GM12878 (cell line): ENCODE measurements around the gene TBCA. TPM values are rescaled to one million over a fixed set of nuclear protein-coding genes. Genes with fewer than 3 reads are reported as not detected.

ENCODE experiments used
- ATAC-seq: fragments of 200-7000 bp; cut with Tn5 transposase; 3 replicates; pipeline ENCODE4 v1.9.1; 2020; ENCODE audit warnings: mild to moderate bottlenecking, moderate library complexity
- BruUV-seq: library from RNA; stranded (reverse); fragments of 400-500 nt; replicated peaks from 2 replicates; lab custom pipeline; 2021; lab: Mats Ljungman, UMichigan
- CTCF ChIA-PET: fragments of 300-600 bp; sonication (Branson Sonifier 250); formaldehyde crosslinking; extraction: SDS; loops from one replicate; lab custom pipeline; 2021; ENCODE audit warnings: inconsistent platforms; lab: Yijun Ruan, JAX
- POLR2A ChIA-PET: fragments of 350-600 bp; formaldehyde crosslinking; extraction: SDS; loops from one replicate; lab custom pipeline; 2021; ENCODE audit warnings: inconsistent platforms; lab: Charles Lee
- RAD21 ChIA-PET: fragments of 300-600 bp; sonication (Branson Sonifier 250); formaldehyde crosslinking; loops from one replicate; lab custom pipeline; 2023; ENCODE audit warnings: antibody characterized with exemption; ENCODE audit not compliant: unreplicated experiment; lab: Charles Lee
- SMC1A ChIA-PET: fragments of 300-600 bp; sonication (Branson Sonifier 250); formaldehyde crosslinking; loops from one replicate; lab custom pipeline; 2023; ENCODE audit not compliant: unreplicated experiment, uncharacterized antibody; lab: Charles Lee
- DNase-seq: peaks from one replicate; pipeline ENCODE4 v3.0.0-alpha.2; 2011; ENCODE audit warnings: low read depth, low spot score
- FAIRE-seq: peaks from 3 replicates; lab custom pipeline; 2011; peaks lifted over from hg19 to GRCh38; lab: Jason Lieb, UNC
- H2AFZ ChIP-seq: 2 replicates; pipeline ENCODE4 v1.6.0; 2011; ENCODE audit warnings: low read depth, low read length, control low read depth; ENCODE audit not compliant: control insufficient read depth
- H3K27ac ChIP-seq: 2 replicates; pipeline ENCODE4 v1.5.1; 2011; ENCODE audit warnings: control low read depth; ENCODE audit not compliant: control insufficient read depth, insufficient read depth
- H3K27me3 ChIP-seq, 2 experiments: replicated peaks in 1 of 2; 2 replicates each; pipeline versions ENCODE4 v1.6.0 to v1.6.1; 2011; ENCODE audit warnings: low read length in 1 of 2; ENCODE audit not compliant: control insufficient read depth in 2 of 2, insufficient read depth in 2 of 2
- H3K36me3 ChIP-seq, 2 experiments: 2 replicates each; pipeline ENCODE4 v1.5.1; 2011; ENCODE audit warnings: low read length in 1 of 2; ENCODE audit not compliant: control insufficient read depth in 2 of 2, insufficient read depth in 2 of 2
- H3K4me1 ChIP-seq: 2 replicates; pipeline ENCODE4 v1.6.1; 2011; ENCODE audit warnings: mild to moderate bottlenecking, low read length, moderate library complexity, mixed read lengths; ENCODE audit not compliant: control insufficient read depth, insufficient read depth
- H3K4me2 ChIP-seq: 2 replicates; pipeline ENCODE4 v1.6.0; 2011; ENCODE audit warnings: control low read depth; ENCODE audit not compliant: control insufficient read depth, insufficient read depth
- H3K4me3 ChIP-seq: fragments of 200-600 bp; sonication (generic); 2 replicates; pipeline ENCODE4 v1.5.1; 2016
- H3K79me2 ChIP-seq: 2 replicates; pipeline ENCODE4 v1.6.0; 2011; ENCODE audit warnings: low read length; ENCODE audit not compliant: control insufficient read depth, insufficient read depth
- H3K9ac ChIP-seq: 2 replicates; pipeline ENCODE4 v1.8.0; 2011; ENCODE audit warnings: low read length, control low read depth, mixed read lengths; ENCODE audit not compliant: control insufficient read depth, insufficient read depth
- H3K9me3 ChIP-seq: replicated peaks from 3 replicates; pipeline ENCODE4 v1.5.1; 2011; ENCODE audit warnings: mild to moderate bottlenecking, low read length; ENCODE audit not compliant: control insufficient read depth, insufficient read depth
- H4K20me1 ChIP-seq: 2 replicates; pipeline ENCODE4 v1.6.0; 2011; ENCODE audit not compliant: control insufficient read depth, insufficient read depth
- BCL3 ChIP-seq: IDR thresholded peaks from 2 replicates; pipeline ENCODE4 v1.6.1; 2011; ENCODE audit warnings: borderline replicate concordance, low read depth, mild to moderate bottlenecking, moderate library complexity, low read length; ENCODE audit not compliant: insufficient read depth, poor library complexity, severe bottlenecking
- EP300 ChIP-seq, 2 experiments: fragments of 150-350 bp in 1 of 2; IDR thresholded peaks; 2 replicates each; pipeline ENCODE4 v1.6.1; 2011 to 2012; ENCODE audit warnings: low read depth in 2 of 2, low read length in 2 of 2, borderline replicate concordance in 1 of 2, improper control_type of control experiment in 1 of 2, inconsistent platforms in 1 of 2; ENCODE audit not compliant: control insufficient read depth in 1 of 2
- NFIC ChIP-seq: IDR thresholded peaks from 2 replicates; pipeline ENCODE4 v1.6.1; 2012; ENCODE audit warnings: low read depth, mild to moderate bottlenecking, inconsistent platforms, low read length, moderate library complexity
- NKRF ChIP-seq: fragments of 450-650 bp; conservative IDR thresholded peaks from 2 replicates; pipeline ENCODE4 v1.6.1; 2017; ENCODE audit warnings: mild to moderate bottlenecking, moderate library complexity
- PRDM15 ChIP-seq: fragments of 450-650 bp; formaldehyde crosslinking; IDR thresholded peaks from 2 replicates; pipeline ENCODE4 v1.4.0; 2020; ENCODE audit warnings: mild to moderate bottlenecking, moderate library complexity
- RAD21 ChIP-seq: IDR thresholded peaks from 2 replicates; pipeline ENCODE4 v1.6.1; 2011; ENCODE audit warnings: mild to moderate bottlenecking, low read depth, low read length, moderate library complexity; ENCODE audit not compliant: insufficient read depth
- SPI1 ChIP-seq: IDR thresholded peaks from 2 replicates; pipeline ENCODE4 v1.6.1; 2011; ENCODE audit warnings: low read depth, mild to moderate bottlenecking, low read length, moderate library complexity, borderline replicate concordance; ENCODE audit not compliant: insufficient read depth
- SREBF2 ChIP-seq: IDR thresholded peaks from 2 replicates; pipeline ENCODE4 v1.6.1; 2012; ENCODE audit warnings: mild to moderate bottlenecking, low read length
- WRNIP1 ChIP-seq: IDR thresholded peaks from 2 replicates; pipeline ENCODE4 v1.6.1; 2011; ENCODE audit warnings: low read depth, low read length, improper control_type of control experiment, borderline replicate concordance
- ZNF217 ChIP-seq: fragments of 450-650 bp; IDR thresholded peaks from 2 replicates; pipeline ENCODE4 v1.6.1; 2017; ENCODE audit warnings: antibody characterized with exemption, mild to moderate bottlenecking
- ZNF274 ChIP-seq: IDR thresholded peaks from one replicate; pipeline ENCODE4 v1.8.0; 2011; ENCODE audit not compliant: insufficient read length, insufficient read depth
- ZNF687 ChIP-seq: fragments of 450-650 bp; IDR thresholded peaks from 2 replicates; pipeline ENCODE4 v1.6.1; 2017; ENCODE audit warnings: mild to moderate bottlenecking, moderate library complexity
- WGBS: methylation state at CpG from one replicate; pipeline ENCODE4 v1.1.6; 2016; ENCODE audit warnings: low lambda C conversion rate; ENCODE audit not compliant: insufficient replicate concordance, insufficient coverage; ENCODE audit errors: missing lambda C conversion rate; 5-methylcytosine and 5-hydroxymethylcytosine counted together
- in situ Hi-C: fragments of 300-500 bp; cut with MboI; formaldehyde crosslinking; loops from 9 replicates; pipeline ENCODE4 v1.14.3; 2018; ENCODE audit warnings: mixed read lengths
- intact Hi-C: fragments of 100-400 bp; cut with micrococcal nuclease; formaldehyde crosslinking; loops from one replicate; pipeline ENCODE4 v1.14.2; 2022; ENCODE audit not compliant: unreplicated experiment
- polyA plus RNA-seq, 11 experiments: library from polyadenylated mRNA; depleted of rRNA in 4 of 11; unstranded in 6 of 11; stranded (reverse) in 5 of 11; fragments of >200 nt; fragmentation: Nextera tagmentation in 4 of 11; fragmentation: Illumina TruSeq in 1 of 11; extraction: Ambion mirVana in 4 of 11; extraction: Trizol in 1 of 11; gene quantifications; 1 replicate in 1 of 11; 2 replicates in 10 of 11; pipeline versions ENCODE4 v1.2.1 to v1.2.3, GENCODE V29; 2011 to 2016; ENCODE audit warnings: inconsistent platforms in 2 of 11, missing spikeins in 2 of 11, low read depth in 1 of 11
- total RNA-seq, 4 experiments: library from RNA; depleted of rRNA in 3 of 4; stranded (reverse); fragments of >200 nt in 3 of 4; fragmentation: Illumina TruSeq in 1 of 4; extraction: Trizol in 1 of 4; gene quantifications; 2 replicates each; pipeline versions ENCODE4 v1.2.1 to v1.2.3, GENCODE V29; 2013 to 2021

The TBCA gene
- total and polyA plus RNA-seq, 10 of the 15 experiments (the other 5 are each of a cell fraction or from before 2014, with no cell fraction given) = 86.3 to 647 (median 294) TPM

GRCh38 chr5:77816686-77817085 lies 40.5 kb upstream of the TBCA start:
- ATAC-seq (no peak), FAIRE-seq (no peak), DNase-seq (no peak)
- no TSS peak for BruUV-seq
- in situ Hi-C loops (no loop called here), intact Hi-C loops (no loop called here)
- CTCF ChIA-PET = interaction anchor here (0.6 to 1.2 kb wide), 2 partner anchors 549 to 659 kb away, joined by 3 to 5 read pairs; no protein-coding TSS in a partner anchor
- no peaks in the 10 kb centered on the region for H3K36me3 ChIP-seq
- H3K4me1 ChIP-seq = no peaks in the 10 kb centered on the region
- WGBS = 0% methylated on average over 2 of the region's 2 CpGs
- POLR2A ChIA-PET = interaction anchor here (0.5 to 0.7 kb wide), 5 partner anchors 10 to 266 kb away, joined by 3 to 7 read pairs (median 4); no protein-coding TSS in a partner anchor
- SMC1A ChIA-PET = interaction anchor here (0.7 to 1.2 kb wide), 3 partner anchors 10 to 18 kb away, joined by 3 read pairs; no protein-coding TSS in a partner anchor
- RAD21 ChIA-PET = no interaction called here
- H3K4me3 ChIP-seq = no peak overlapping the region
- H3K9me3 ChIP-seq = no peaks in the 10 kb centered on the region
- H4K20me1 ChIP-seq = no peaks in the 10 kb centered on the region
- no peaks in the 10 kb centered on the region for H3K27me3 ChIP-seq
- no peak overlapping the region for H2AFZ ChIP-seq
- no peaks in the 10 kb centered on the region for H3K79me2 ChIP-seq
- no peak overlapping the region for H3K9ac ChIP-seq
- no peak overlapping the region for H3K4me2 ChIP-seq
- no peak overlapping the region for H3K27ac ChIP-seq
- TF ChIP-seq SREBF2 = no peak
- no peak for TF ChIP-seq ZNF217
- TF ChIP-seq WRNIP1 = no peak
- TF ChIP-seq NKRF = no peak
- TF ChIP-seq EP300 (IDR thresholded peaks at IDR 0.05; ENCODE audit: borderline replicate concordance in 1 of 2, control insufficient read depth in 1 of 2, low read depth in 2 of 2, low read length in 2 of 2) = no peak
- no peak for TF ChIP-seq ZNF274
- no peak for TF ChIP-seq ZNF687
- no peak for TF ChIP-seq PRDM15
- TF ChIP-seq BCL3 = no peak
- no peak for TF ChIP-seq RAD21
- no peak for TF ChIP-seq NFIC
- TF ChIP-seq SPI1 = no peak
